Measurements from ENCODE around the gene SNAPIN. TPM values are rescaled to one million over a fixed set of nuclear protein-coding genes. Genes with fewer than 3 reads are reported as not detected.
"Not testable (repeated sequence)": the region's sequence is repeated elsewhere in the genome, so short reads cannot be mapped to it uniquely, and the experiment has no call there.

The SNAPIN gene
- total RNA-seq, 1 experiment from 2014 or later: 34.1 TPM

DNA sequence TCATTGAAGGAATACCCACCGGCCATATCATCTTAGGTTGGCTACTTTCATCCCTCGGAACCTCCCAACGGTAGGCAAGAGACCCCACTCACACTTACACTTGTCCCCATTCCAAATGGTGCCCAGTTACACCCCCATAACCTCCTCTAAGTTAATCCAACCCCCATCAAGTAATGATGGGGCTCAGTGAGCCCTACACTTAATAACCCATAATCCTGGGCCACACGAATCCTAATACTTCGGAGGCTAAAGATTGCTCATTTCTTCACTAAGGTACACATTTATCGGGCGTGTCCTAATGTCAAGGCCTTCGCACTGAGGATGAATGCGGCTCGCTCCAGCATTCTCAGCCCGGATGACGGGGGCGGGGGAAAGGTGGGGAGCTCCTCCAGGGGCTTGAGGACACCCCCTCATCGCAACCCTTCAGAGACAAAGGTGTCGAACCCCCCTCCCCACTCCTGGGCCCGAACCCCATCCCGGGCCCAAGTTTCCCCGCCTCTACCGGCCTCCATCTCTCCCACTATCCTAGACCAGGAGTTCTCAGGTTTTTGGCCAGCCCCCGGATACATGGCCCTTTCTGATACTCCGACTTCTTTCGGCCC, 11.9 kb downstream of the SNAPIN start:
- no peak for DNase-seq
- intact Hi-C loops (cut with micrococcal nuclease; ENCODE audit: unreplicated experiment): loop anchor here (2.0 to 5.0 kb wide), 3 partner anchors 36 to 152 kb away; partner anchors contain the start of gene CHTOP
- BruUV-seq (replicated peaks): TSS peak; percentile 84
- POLR2A ChIA-PET: no interaction called here
- Mint-ChIP-seq H3K27ac (ENCODE audit: unreplicated experiment) (no peak overlapping the region), H3K4me3 (ENCODE audit: unreplicated experiment) (no peak overlapping the region), H3K27me3 (ENCODE audit: insufficient read depth, unreplicated experiment) (no peaks in the 10 kb centered on the region), H3K4me1 (ENCODE audit: low read depth, unreplicated experiment) (peaks cover 6% of the 10 kb centered on the region), H3K36me3 (ENCODE audit: insufficient read depth, unreplicated experiment) (peaks cover 4% of the 10 kb centered on the region), H3K9me3 (ENCODE audit: unreplicated experiment) (no peaks in the 10 kb centered on the region)
- H3K9me3 ChIP-seq: no peaks in the 10 kb centered on the region
- H3K4me3 ChIP-seq (ENCODE audit: low read depth, low read length): peak overlapping the region; percentile 85
- peaks cover 4% of the 10 kb centered on the region; the same call in 1 of the 2 replicates for H3K4me1 ChIP-seq
- TF ChIP-seq, protein P1, sequence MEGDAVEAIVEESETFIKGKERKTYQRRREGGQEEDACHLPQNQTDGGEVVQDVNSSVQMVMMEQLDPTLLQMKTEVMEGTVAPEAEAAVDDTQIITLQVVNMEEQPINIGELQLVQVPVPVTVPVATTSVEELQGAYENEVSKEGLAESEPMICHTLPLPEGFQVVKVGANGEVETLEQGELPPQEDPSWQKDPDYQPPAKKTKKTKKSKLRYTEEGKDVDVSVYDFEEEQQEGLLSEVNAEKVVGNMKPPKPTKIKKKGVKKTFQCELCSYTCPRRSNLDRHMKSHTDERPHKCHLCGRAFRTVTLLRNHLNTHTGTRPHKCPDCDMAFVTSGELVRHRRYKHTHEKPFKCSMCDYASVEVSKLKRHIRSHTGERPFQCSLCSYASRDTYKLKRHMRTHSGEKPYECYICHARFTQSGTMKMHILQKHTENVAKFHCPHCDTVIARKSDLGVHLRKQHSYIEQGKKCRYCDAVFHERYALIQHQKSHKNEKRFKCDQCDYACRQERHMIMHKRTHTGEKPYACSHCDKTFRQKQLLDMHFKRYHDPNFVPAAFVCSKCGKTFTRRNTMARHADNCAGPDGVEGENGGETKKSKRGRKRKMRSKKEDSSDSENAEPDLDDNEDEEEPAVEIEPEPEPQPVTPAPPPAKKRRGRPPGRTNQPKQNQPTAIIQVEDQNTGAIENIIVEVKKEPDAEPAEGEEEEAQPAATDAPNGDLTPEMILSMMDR (IDR thresholded peaks at IDR 0.05; ENCODE audit: insufficient read depth in 1 of 2, low read depth in 1 of 2, low read length in 1 of 2, severe bottlenecking in 1 of 2, unreplicated experiment in 1 of 2): no peak
- CTCF ChIA-PET: no interaction called here
- H3K36me3 ChIP-seq (ENCODE audit: control insufficient read depth, insufficient read depth, low read length): peaks cover 8% of the 10 kb centered on the region
- no peaks in the 10 kb centered on the region for H3K27me3 ChIP-seq (replicated peaks; ENCODE audit: control insufficient read depth, insufficient read depth, low read length)

DNA sequence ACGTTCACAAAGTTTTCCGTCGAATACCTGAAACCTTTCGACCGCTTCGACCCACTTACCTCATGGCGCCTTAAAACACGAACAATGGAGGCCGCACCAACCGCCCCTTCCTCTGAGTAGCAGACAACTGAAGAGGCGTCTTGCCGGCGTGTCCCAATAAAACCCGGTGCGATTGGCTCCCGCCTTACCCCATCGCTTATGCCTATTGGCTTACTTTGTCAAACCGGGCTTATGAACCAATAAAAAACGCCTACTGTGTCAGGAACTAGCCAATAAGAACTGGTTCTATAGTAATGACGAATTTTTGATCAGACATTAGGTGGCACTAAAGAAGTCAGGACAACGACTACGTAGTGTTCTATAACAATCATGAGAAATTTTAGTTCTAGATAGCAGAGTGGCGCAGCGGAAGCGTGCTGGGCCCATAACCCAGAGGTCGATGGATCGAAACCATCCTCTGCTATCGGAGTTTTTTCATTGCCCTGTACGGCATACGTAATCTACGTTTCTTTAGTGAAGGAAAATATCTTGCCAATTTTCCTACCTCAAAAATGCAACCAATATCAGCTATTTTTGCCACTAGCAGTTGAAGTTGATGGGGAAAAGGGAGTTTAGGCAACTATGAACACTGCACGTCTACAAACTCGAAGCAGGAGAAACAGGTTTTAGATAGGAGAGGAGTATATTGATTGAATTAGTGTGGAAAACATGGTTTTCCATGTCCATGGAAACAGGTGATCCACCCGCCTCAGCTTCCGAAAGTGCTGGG, 12.5 kb downstream of the SNAPIN start, which contains the start of gene ILF2:
Gene ILF2, minus strand, starts transcription at position 135 of the 769 bp plus-strand sequence. Its CDS starts 71 bp downstream, at position 64.
- Mint-ChIP-seq H3K27me3 (ENCODE audit: insufficient read depth, unreplicated experiment) (no peaks in the 10 kb centered on the region), H3K27ac (ENCODE audit: unreplicated experiment) (no peak within 1 kb of the TSS), H3K9me3 (ENCODE audit: unreplicated experiment) (no peaks in the 10 kb centered on the region), H3K4me3 (ENCODE audit: unreplicated experiment) (no peak within 1 kb of the TSS), H3K36me3 (ENCODE audit: insufficient read depth, unreplicated experiment) (peaks cover 4% of the 10 kb centered on the region), H3K4me1 (ENCODE audit: low read depth, unreplicated experiment) (peaks cover 6% of the 10 kb centered on the region)
- ChIA-PET POLR2A (interaction anchor here (0.8 kb wide), 1 partner anchor 37 kb away, joined by 3 read pairs; the partner anchor contains the start of gene CHTOP), CTCF (interaction anchor here (0.6 kb wide), 1 partner anchor 315 kb away, joined by 4 read pairs; the partner anchor contains the start of gene RAB13)
- TSS peak; percentile 85 for BruUV-seq (replicated peaks)
- peaks cover 7% of the 10 kb centered on the region for H3K36me3 ChIP-seq (ENCODE audit: control insufficient read depth, insufficient read depth, low read length)
- DNase-seq: peak; percentile 97 to 99
- H3K9me3 ChIP-seq: no peaks in the 10 kb centered on the region
- peaks cover 4% of the 10 kb centered on the region; the same call in 1 of the 2 replicates for H3K4me1 ChIP-seq
- TF ChIP-seq, protein P1 (IDR thresholded peaks at IDR 0.05; ENCODE audit: insufficient read depth in 1 of 2, low read depth in 1 of 2, low read length in 1 of 2, severe bottlenecking in 1 of 2, unreplicated experiment in 1 of 2): no peak
- intact Hi-C loops (cut with micrococcal nuclease; ENCODE audit: unreplicated experiment): loop anchor here (1.0 to 5.0 kb wide), 5 partner anchors 12 to 160 kb away; partner anchors contain the start of gene CHTOP
- H3K27me3 ChIP-seq (replicated peaks; ENCODE audit: control insufficient read depth, insufficient read depth, low read length): no peaks in the 10 kb centered on the region
- peak within 1 kb of the TSS; percentile 85 for H3K4me3 ChIP-seq (ENCODE audit: low read depth, low read length)

DNA sequence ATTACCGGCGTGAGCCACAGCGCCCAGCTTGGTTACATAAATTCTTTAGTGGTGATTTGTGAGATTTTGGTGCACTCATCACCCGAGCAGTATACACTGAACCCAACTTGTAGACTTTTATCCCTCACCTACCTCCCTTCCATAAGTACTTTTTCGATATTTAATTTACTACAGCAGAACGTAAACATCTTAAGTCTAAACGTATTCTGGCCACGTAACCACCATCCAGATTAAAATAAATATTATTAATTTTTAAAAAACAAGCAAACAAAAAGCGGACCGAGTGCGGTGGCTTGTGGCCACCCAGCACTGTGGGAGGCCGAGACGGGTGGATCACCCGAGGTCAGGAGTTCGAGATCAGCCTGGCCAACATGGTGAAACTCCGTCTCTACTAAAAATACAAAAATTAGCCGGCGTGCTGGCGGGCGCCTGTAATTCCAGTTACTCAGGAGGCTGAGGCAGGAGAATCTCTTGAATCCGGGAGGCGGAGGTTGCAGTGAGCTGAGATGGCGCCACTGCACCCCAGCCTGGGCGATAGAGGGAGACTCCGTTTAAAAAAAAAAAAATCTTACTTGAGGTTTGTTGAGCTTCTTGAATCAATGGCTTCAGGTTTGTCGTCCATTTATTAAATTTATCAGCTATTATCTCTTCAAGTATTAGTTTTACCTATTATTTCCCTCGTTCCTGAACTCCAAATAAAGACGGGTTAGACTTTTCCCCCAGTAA, 13.3 kb downstream of the SNAPIN start:
- not testable (repeated sequence) for H3K9me3 Mint-ChIP-seq (ENCODE audit: unreplicated experiment); BruUV-seq (replicated peaks); H3K27ac Mint-ChIP-seq (ENCODE audit: unreplicated experiment); H3K4me3 Mint-ChIP-seq (ENCODE audit: unreplicated experiment); H3K27me3 Mint-ChIP-seq (ENCODE audit: insufficient read depth, unreplicated experiment); H3K9me3 ChIP-seq; H3K4me1 Mint-ChIP-seq (ENCODE audit: low read depth, unreplicated experiment); H3K27me3 ChIP-seq (replicated peaks; ENCODE audit: control insufficient read depth, insufficient read depth, low read length); H3K36me3 Mint-ChIP-seq (ENCODE audit: insufficient read depth, unreplicated experiment); H3K36me3 ChIP-seq (ENCODE audit: control insufficient read depth, insufficient read depth, low read length); H3K4me1 ChIP-seq
- H3K4me3 ChIP-seq (ENCODE audit: low read depth, low read length): peak overlapping the region; percentile 42
- POLR2A ChIA-PET: interaction anchor here (0.7 to 1.0 kb wide), 3 partner anchors 38 to 56 kb away, joined by 3 read pairs; partner anchors contain the start of genes CHTOP, INTS3 and S100A13
- intact Hi-C loops (cut with micrococcal nuclease; ENCODE audit: unreplicated experiment): loop anchor here (1.0 to 5.0 kb wide), 5 partner anchors 12 to 160 kb away; partner anchors contain the start of gene CHTOP
- peak; percentile 57 to 78 for DNase-seq
- CTCF ChIA-PET: interaction anchor here (0.8 to 1.4 kb wide), 4 partner anchors 44 to 160 kb away, joined by 3 to 6 read pairs (median 4); partner anchors contain the start of genes INTS3 and S100A13
